ENCODE data around the gene SLC35E1.
A peak's percentile ranks its signal among the peaks of the same experiment; 100 is the strongest.

The SLC35E1 gene

GRCh38 chr19:16595097-16595496 is 22.9 kb upstream of the SLC35E1 start:
- DNase-seq: no peak

GRCh38 chr19:16594681-16595091 is 22.5 kb upstream of the SLC35E1 start:
- peak; percentile 64 for DNase-seq

DNA sequence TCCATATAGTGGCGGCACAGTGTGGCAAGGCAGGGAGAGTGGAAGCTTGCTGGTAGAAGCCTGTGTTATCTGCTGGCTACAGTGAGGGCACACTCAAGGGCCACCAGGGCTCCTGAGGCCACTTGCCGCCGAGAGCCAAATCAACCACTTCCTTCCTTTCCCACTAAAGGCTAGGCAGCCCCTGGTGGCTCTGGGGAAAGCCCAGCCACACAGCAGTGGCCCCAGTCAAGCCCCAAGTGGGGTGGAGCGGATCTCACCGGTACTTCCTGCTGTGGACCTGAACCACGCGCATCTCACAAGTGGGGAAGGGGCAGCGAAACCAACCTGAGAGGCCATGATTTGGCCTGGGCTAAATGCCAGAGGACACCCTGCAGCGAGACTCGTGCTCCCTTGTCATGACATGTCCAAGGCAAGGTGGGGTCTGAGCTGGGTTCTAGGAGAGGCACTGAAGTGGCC is 21.9 kb upstream of the SLC35E1 start:
- peak; percentile 69 for DNase-seq

DNA sequence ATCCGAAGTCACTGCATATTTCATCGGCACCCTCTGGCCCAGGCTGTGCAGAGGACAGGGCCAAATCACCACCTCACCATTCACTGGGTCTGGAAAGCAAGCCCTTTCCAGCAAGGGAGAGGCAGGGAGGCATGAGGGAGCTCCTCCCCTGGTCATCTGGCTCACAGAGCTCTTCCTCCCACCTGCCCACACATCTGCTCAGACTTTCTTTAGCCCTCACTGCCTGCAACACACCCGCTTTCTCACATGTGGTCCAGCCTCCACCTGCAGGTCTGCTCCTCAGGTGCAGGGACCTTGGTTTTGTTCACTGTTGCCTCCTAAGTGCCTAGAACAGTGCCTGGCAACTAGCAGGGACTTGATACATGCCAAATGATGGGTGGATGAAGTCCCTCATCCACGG is 21.0 kb upstream of the SLC35E1 start:
- no peak for DNase-seq

- DNase-seq: no peak
These were observed 19.8 kb upstream of the SLC35E1 start for GRCh38 chr19:16591803-16592556.

GRCh38 chr19:16590876-16591802 is 18.9 kb upstream of the SLC35E1 start:
- no peak for DNase-seq

- no peak for DNase-seq
These were observed 17.7 kb upstream of the SLC35E1 start for GRCh38 chr19:16589917-16590316.

- DNase-seq: no peak
These were observed 16.8 kb upstream of the SLC35E1 start for GRCh38 chr19:16588824-16589577.

DNA sequence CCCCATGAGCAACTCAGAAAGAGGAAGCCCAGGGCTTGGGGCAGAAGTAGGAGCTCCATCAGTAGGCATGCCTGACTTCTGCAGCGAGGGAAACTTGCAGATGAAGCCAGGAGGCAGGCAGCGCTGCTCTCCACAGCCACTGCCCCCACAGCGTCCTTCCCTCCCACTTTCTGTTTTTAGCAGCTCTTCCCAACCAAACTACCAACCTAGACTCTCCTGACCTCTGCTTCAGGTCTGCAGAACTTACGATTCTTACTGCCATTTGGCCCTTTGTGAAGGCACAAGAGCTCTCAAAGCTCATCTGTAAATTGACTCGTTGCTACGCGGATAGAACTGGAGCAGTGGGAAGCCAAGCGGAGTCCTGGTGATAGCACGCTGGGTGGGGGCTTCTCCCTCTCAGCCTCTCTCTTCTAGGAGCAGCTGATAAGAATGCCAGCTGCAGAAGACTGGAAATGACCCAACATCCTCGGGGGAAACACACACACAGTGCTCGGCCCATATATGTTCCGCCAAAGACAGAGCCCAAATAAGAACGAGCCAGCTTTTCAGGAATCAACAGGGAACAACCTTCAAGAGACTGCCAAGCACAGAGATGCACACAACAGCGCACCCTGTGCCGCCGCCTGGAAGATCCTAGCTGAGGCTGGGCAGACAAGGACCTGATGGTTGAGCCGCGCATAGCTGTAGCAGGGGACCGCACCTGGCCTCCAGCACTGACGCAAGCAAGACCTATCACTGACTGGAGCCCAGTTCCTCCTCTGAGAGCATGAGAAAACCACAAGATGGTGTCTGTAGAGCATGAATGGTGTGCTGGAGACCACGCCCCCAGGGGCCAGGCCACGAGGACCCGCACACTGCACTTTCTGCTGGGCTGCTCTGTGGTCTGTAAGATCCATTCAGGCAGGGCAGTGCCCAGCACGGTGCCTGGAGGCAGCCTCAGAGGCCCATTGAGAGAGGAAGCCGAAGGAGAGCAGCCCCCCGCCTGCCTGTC is 15.9 kb upstream of the SLC35E1 start:
- DNase-seq: peak; percentile 78

GRCh38 chr19:16586991-16587832 is 15.0 kb upstream of the SLC35E1 start:
- peak; percentile 70 for DNase-seq

- no peak for DNase-seq
These were observed 14.3 kb upstream of the SLC35E1 start for GRCh38 chr19:16586477-16586871.

DNA sequence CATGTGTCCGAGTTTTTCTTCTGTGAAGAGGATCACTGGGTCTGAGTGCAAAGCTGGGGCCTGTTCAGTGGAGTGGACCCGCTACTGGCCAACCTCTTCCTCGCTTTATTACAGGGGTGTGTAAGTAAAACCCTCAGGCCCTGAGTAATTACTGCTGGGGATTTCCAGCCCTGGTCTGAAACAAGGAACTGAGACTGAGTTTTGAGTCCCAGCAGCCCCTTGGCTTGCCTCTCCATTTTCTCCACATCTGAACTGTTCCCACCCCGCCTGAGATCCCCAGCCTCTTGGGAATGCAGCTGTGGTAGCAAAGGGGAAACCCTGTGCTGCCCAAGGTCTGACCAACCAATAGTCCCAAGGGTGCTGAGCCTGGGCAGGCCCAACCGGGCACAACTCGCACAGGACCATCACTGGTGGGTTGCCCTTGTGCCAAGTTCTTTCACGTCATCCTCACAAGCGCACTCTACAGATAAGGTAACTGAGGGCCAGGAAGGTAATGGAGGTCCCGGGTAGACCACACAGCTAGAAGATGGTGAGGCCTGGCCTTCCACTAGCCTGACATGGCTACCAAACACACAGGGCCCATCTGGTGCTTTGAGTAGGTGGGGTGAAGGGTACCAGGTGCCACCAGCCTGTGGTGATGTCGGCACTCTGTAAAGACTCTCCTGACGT is 13.7 kb upstream of the SLC35E1 start:
- DNase-seq: peak; percentile 71

DNA sequence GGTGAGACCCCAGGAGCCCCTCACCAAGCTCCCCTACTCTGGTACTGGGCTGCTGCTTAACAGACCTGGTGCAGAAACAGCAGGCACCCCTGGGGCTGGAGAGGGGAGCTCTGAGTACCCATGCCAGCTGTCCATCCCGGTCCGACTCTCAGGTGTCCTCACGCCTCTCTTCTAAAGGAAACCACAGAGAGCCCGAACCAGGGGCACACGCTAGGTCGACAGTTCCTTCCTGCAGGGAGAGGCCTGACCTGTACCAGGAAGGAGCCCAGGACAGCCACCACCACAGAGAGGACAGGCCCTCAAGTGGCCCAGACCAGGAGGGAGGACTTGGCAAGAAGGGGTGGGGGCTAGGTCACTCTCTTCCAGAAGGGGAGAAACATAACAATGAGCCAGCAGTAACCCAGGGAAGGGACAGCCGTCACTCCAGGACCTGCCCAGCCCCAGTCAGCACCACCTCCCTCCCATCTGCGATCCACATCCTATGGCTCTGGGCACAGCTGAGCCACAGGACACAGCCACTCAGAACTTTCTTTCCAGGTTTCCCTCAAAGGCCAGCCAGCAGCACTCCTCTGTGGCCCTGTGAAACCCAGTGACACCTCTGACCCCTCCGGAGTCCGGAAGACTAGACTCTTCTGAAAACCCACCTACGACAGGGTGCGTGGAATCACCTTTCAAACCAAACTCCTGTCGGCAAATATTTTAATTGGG is 13.0 kb upstream of the SLC35E1 start:
- DNase-seq: no peak

DNA sequence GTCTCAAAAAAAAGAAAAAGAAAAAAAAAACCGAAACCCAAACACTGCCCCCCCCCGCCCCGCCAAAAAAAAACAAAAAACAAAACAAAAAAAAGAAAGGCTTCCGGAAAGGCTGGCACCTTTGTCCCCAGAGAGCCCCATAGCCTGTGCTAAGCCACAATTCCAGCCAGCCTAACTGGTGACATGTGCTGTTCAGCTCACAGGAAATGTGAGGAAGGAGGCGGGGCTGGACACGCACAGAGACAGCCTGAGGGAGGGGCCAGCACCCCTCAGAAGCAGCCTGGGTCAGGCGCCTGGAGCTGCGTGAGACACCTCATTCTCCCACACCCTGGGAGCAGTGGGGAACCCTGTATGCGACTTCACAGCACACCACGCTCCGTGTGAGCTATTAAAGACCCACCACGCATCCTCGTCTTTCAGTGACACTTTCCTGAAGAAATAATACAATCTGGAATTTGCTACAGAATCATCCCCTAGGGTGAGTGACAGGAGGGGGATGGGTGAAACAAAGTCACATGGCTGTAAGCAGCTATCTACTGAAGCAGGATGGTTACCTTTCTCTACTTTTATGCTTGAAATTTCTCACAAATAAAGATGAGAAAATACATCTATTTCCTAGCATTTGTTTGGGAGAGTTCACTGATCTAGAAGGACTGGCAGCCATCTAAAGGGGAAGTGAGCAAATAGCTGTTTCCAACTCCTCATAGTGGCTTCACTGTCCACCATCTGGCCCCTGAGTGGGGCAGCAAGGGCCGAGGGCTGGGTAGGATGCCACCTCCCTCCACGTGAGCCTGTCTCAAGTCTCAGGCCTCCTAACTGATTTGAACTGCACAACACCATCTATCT is 12.3 kb upstream of the SLC35E1 start:
- DNase-seq: peak; percentile 96

DNA sequence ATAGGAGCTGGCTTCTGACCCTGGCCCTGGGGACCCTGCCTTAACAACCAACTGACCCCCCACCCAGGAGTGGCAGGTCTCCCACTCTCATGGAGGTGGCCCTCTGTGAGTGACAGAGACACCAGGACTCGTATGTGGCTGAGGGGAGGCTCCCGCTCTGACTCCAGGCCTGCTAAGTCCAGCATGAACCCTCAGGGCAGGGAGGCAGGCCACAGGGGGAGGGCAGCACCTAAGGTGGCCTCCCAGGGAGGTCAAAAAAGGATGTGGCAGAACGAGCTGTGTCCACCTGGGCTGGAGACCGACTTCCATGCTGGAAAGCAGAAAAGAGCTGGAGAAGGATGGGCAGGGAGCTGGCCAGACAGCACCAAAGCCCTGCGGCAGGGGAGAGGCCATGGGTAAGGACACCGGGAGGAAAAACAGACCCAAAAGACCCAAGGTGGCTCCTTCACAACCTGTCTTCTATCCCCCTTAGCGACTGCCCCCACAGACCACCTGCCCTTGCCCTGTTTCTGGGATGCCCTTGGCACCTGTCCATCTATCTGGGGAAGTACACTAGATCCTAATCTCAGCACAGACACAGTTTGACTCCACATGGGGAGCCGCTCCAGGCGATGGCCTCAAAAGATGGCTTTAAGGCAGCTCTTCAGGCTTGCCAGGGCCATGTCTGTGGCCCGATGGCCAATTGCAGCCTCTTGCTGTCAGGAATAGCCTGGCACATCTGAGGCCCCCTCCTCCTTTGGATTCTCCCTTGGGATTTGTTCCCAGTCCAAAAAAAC is 10.5 kb upstream of the SLC35E1 start:
- no peak for DNase-seq

DNA sequence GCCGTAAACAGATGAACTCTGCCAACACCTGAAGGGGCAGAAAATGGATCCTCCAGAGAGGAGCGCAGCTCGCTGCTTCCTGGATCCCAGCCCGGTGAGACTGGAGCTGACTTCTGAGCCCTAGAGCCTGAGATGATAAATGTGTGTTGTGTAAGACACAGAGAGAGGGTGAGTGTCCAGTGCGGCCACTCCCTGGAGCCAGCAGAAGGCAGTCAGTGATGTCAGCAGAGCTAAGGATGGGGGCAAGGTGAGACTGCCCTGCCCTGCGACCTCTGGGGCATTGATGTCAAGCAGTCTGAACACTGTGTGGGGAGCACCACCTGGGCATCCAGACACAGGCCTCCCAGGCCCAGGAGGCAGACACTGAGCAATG is 9.7 kb upstream of the SLC35E1 start:
- no peak for DNase-seq

DNA sequence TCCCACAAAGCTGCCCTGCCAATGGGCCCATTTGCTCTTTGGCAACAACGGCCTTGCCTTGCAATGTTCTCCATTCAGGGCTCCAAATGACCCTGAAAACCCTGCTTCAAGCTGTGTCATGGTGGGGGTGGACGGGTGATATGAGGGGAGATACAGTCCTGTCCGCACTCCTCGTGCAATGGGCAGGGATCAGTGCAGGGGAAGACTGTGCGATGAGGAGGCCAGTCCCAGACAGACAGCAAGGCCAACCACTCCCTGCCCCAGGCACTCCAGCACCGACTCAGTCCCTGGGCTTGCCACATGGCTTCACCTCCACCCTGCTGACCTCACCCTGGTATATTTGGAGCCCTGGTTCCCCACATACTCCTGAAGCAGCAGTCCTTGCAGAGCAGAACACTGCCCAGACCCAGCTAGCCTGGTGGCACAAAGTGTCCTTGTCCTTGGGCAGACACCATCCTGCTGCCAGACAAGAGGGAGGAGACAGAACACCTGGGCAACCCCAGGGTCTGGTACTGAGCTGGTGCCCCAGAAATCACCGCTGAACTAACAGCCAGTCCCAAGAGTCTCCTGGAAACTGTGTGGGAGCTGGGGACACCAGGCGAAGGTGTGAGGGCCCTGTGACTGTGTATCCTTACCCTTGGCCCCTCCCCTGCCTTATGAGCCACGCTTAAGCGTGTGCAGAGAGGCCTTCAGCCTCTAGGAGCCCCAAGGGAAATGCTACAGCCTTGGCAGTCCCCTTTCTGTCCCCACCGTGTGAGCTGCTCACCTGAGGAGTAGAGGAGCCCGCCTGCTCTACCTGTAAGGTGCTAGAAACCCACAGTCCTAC is 9.1 kb upstream of the SLC35E1 start:
- no peak for DNase-seq

Data from activated CD4-positive, alpha-beta T cell treated with anti-CD3 and anti-CD28 coated beads, Interleukin-2, amount 50 U/mL, for 16 hours (primary cell).